GM12865 (cell line): ENCODE measurements around the gene MINDY1.
A peak's percentile ranks its signal among the peaks of the same experiment; 100 is the strongest.

ENCODE experiments used
- DNase-seq: peaks from one replicate; pipeline ENCODE4 v3.0.0; 2010; ENCODE audit warnings: low read depth
- H3K4me3 ChIP-seq: 2 replicates; pipeline ENCODE4 v1.5.1; 2011; ENCODE audit warnings: mild to moderate bottlenecking, low read depth, low read length, control low read depth
- CTCF ChIP-seq: IDR thresholded peaks from 2 replicates; pipeline ENCODE4 v1.5.1; 2011; ENCODE audit warnings: low read length, control low read depth, low read depth, inconsistent platforms; ENCODE audit not compliant: insufficient read depth; ENCODE audit errors: missing control alignments

Gene MINDY1

DNA sequence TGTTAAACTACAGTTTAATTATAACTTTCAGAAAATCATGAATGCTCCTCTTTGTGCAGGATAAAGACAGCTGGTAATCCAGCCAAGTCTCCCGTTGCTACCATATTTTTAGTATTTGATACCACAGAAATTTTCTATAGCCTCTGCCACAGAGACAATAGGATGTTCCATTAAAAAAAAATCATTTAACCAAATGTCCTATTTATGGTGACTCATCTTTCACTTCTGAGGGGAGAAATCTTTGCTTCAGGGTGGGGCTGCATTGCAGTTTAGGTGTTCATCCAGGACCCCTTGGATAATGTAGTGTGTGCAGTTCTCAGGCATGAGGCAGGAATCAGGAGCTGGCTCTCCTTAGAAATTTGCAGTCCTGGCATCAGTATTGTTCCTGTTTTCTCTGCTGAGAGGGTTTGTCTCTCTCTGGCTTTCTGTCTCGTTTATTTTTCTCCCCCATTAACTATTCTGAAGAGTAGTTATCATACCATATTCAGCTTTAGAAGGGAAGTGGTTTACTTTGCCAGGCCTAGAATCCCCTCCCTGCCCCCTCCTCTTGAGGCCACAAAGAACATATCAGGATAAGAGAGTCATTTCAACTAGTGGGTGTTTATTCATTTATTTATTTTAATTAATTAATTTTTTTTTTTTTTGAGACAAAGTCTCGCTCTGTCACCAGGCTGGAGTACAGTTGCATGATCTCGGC, 4.6 kb upstream of the MINDY1 start:
- TF ChIP-seq CTCF: no peak

GRCh38 chr1:151010346-151010726, 3.6 kb upstream of the MINDY1 start:
- H3K4me3 ChIP-seq: no peak overlapping the region
- no peak for TF ChIP-seq CTCF
- no peak for DNase-seq

More for the DNA sequence above, 4.6 kb upstream of the MINDY1 start:
- no peak for DNase-seq
- no peak overlapping the region for H3K4me3 ChIP-seq

DNA sequence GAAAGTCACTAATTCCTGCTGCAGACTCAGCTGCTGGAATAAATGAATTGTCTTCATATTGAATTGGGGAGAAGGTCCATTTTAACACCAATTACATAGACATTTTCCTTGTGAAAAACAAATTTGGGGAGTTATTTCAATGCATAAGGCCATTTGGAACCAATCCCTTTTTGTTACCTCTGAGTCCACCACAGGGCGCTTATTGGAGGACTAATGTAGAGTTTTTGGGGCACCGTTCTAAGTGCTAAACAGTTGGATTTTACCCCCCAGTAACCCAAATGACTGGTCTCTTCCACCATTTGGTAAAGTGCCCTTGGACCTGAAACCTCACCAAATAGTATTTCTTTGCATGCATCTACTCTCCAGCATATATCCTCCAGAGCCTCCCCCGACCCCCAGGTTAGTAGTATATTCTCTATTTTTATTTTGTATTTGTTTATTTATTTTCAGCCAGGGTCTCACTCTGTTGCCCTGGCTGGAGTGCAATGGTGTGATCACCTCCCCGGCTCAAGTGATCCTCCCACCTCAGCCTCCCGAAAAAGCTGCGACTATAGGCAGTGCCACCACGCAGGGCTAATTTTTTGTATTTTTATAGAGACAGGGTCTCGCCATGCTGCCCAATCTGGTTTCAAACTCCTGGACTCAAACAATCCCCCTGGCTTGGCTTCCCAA, 3.1 kb upstream of the MINDY1 start:
- no peak overlapping the region for H3K4me3 ChIP-seq
- TF ChIP-seq CTCF: no peak
- DNase-seq: no peak

GRCh38 chr1:151009206-151009587, 2.5 kb upstream of the MINDY1 start:
- TF ChIP-seq CTCF: no peak
- H3K4me3 ChIP-seq: peak overlapping the region; percentile 99
- DNase-seq: no peak

DNA sequence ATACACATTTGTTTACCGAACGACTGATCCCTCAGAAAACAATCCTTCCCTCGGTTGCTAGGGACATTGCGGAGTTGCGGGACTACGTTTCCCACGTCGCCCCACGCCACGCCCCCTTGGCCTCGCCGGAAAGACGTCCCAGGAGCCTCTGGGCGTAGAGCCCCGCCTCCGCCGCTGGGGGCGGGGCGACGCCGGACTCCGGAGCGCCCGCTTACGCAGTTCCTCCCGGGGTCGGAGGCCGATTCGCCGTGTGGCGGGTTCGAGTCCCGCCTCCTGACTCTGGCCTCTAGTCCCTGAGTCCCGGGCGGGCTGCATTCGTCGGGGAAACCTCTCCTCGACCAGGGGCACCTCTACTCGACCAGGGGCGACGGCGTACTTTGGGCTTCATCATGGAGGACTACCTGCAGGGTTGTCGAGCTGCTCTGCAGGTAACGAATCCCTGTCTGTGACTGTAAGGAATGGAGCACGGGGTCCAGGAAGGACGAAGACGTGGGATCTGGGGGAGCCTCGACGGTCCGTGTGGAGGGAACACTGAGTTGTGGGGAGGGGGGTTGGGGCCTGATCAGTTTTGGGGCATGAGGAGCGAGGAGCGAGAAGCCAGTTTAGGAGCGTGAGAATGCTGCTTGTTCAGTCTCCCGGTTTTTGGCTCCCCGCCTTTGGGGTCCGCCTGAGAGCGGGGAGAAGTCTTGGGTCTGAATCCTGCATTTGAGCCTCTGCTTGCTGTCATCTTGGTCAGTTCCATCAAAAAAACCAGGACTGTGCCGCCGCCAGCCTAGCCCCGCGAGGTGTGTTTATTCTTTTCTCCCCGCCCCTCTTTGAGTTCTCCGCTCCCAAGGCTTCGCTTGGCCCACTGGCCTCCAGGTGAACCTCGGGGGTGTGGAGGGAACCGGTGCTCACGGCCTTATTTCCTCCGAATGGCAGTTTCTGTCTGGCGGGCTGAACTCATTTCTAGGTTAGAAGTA, 1.8 kb upstream of the MINDY1 start, which contains the start of gene PRUNE1:
PRUNE1 (plus strand) TSS at position 206 of the 962 bp plus-strand sequence; CDS start at position 390, 184 bp downstream.
- no peak for TF ChIP-seq CTCF
- DNase-seq: peak; percentile 97
- peak within 1 kb of the TSS; percentile 99 for H3K4me3 ChIP-seq

GRCh38 chr1:151007853-151008243, 1.1 kb upstream of the MINDY1 start:
- TF ChIP-seq CTCF: no peak
- H3K4me3 ChIP-seq: peak overlapping the region; percentile 99
- no peak for DNase-seq
